NT2/D1 (cell line): Measurements from ENCODE around the gene SHE.
A peak's percentile ranks its signal among the peaks of the same experiment; 100 is the strongest.

ENCODE experiments used
- DNase-seq: peaks from one replicate; pipeline ENCODE4 v3.0.0-alpha.2; 2011; ENCODE audit warnings: low read depth, low spot score
- H3K27me3 ChIP-seq: 2 replicates; pipeline ENCODE4 v1.6.0; 2011; ENCODE audit warnings: mild to moderate bottlenecking; ENCODE audit not compliant: insufficient read length, insufficient read depth
- H3K36me3 ChIP-seq: 2 replicates; pipeline ENCODE4 v1.6.1; 2011; ENCODE audit warnings: mild to moderate bottlenecking, low read length, mixed read lengths; ENCODE audit not compliant: insufficient read depth, insufficient read length
- H3K4me1 ChIP-seq: 2 replicates; pipeline ENCODE4 v1.5.1; 2011; ENCODE audit not compliant: insufficient read depth, insufficient read length
- H3K4me3 ChIP-seq: 2 replicates; pipeline ENCODE4 v1.5.1; 2011; ENCODE audit warnings: low read depth; ENCODE audit not compliant: insufficient read length
- H3K9ac ChIP-seq: 2 replicates; pipeline ENCODE4 v1.6.0; 2011; ENCODE audit warnings: low read depth; ENCODE audit not compliant: insufficient read length
- H3K9me3 ChIP-seq: 2 replicates; pipeline ENCODE4 v1.5.1; 2011; ENCODE audit warnings: mild to moderate bottlenecking, low read length; ENCODE audit not compliant: insufficient read depth
- SUZ12 ChIP-seq: IDR thresholded peaks from 2 replicates; pipeline ENCODE4 v1.6.1; 2011; ENCODE audit not compliant: insufficient read length, insufficient read depth; ENCODE audit errors: extremely low read depth
- YY1 ChIP-seq: IDR thresholded peaks from 2 replicates; pipeline ENCODE4 v1.6.1; 2011; ENCODE audit not compliant: insufficient read length, insufficient read depth
- ZNF274 ChIP-seq: IDR thresholded peaks from 2 replicates; pipeline ENCODE4 v1.6.1; 2011; ENCODE audit warnings: mild to moderate bottlenecking, low read depth, low read length

The SHE gene

GRCh38 chr1:154502066-154502743 is at the start of gene SHE, which contains the start of gene TDRD10:
SHE (minus strand) TSS chr1:154502412; CDS start chr1:154502026, 386 bp downstream.
TDRD10 (plus strand) TSS chr1:154502219; CDS start chr1:154506904, 4,685 bp downstream.
- H3K4me3 ChIP-seq: peak within 1 kb of the TSS; percentile 38
- H3K9ac ChIP-seq: peak within 1 kb of the TSS; percentile 39
- H3K27me3 ChIP-seq: peaks cover 55% of the 10 kb centered on the region

GRCh38 chr1:154551474-154551873 is 49.3 kb upstream of the SHE start:
- no peak for DNase-seq
- H3K9ac ChIP-seq: no peak overlapping the region
- peaks cover 83% of the 10 kb centered on the region for H3K36me3 ChIP-seq

More at GRCh38 chr1:154502066-154502743, at the start of gene SHE, which contains the start of gene TDRD10:
- H3K4me1 ChIP-seq: no peaks in the 10 kb centered on the region
- no peak for DNase-seq
- H3K36me3 ChIP-seq: no peaks in the 10 kb centered on the region
- TF ChIP-seq YY1: no peak
- peak; percentile 43 for TF ChIP-seq SUZ12
- peaks cover 12% of the 10 kb centered on the region for H3K9me3 ChIP-seq

GRCh38 chr1:154550657-154551056 is 48.4 kb upstream of the SHE start:
- H3K27me3 ChIP-seq: no peaks in the 10 kb centered on the region
- H3K36me3 ChIP-seq: peaks cover 77% of the 10 kb centered on the region

More at GRCh38 chr1:154551474-154551873, 49.3 kb upstream of the SHE start:
- Histone ChIP-seq H3K4me1 (peaks cover 3% of the 10 kb centered on the region), H3K4me3 (no peak overlapping the region), H3K9me3 (no peaks in the 10 kb centered on the region), H3K27me3 (no peaks in the 10 kb centered on the region)
- TF ChIP-seq YY1: no peak
- TF ChIP-seq SUZ12: no peak
- TF ChIP-seq ZNF274: no peak

GRCh38 chr1:154550070-154550469 is 47.9 kb upstream of the SHE start:
- TF ChIP-seq YY1 (no peak), SUZ12 (no peak), ZNF274 (no peak)
- H3K4me1 ChIP-seq: peaks cover 2% of the 10 kb centered on the region
- no peak overlapping the region for H3K4me3 ChIP-seq
- no peak for DNase-seq
- H3K9me3 ChIP-seq: no peaks in the 10 kb centered on the region
- H3K9ac ChIP-seq: no peak overlapping the region
- H3K36me3 ChIP-seq: peaks cover 71% of the 10 kb centered on the region
- no peaks in the 10 kb centered on the region for H3K27me3 ChIP-seq

More at GRCh38 chr1:154550657-154551056, 48.4 kb upstream of the SHE start:
- no peak overlapping the region for H3K9ac ChIP-seq
- no peak overlapping the region for H3K4me3 ChIP-seq
- no peaks in the 10 kb centered on the region for H3K9me3 ChIP-seq
- DNase-seq: no peak
- no peak for TF ChIP-seq ZNF274
- TF ChIP-seq YY1: no peak
- TF ChIP-seq SUZ12: no peak
- peaks cover 2% of the 10 kb centered on the region for H3K4me1 ChIP-seq

DNA sequence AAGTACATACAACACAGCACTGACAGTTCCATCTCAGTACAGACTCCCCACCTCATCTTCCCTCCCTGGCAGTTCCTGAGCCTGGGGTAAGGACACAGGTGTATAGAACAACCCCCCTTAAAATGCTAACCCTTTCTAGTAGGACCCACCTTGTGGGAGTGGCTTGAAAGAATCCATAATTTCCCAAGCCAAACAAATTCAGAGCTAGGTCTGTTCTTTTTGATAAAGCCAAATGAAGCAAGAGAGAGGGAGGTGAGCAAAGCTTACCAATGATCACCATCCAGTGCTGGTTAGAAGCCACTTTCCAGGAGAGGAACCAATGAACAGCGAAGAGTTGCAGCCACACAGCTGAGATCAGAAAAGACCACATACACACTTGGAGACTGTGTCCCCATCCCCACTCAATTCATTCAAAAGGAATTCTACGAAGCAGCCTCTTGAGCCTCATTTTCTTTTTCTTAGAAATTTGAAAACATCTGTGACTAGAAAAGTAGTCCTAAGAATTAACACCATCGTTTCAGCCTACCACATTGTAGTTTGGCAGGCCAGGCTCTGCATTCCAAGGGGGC is 47.1 kb upstream of the SHE start:
- H3K4me1 ChIP-seq: peaks cover 2% of the 10 kb centered on the region
- no peak for TF ChIP-seq YY1
- no peak for TF ChIP-seq SUZ12
- TF ChIP-seq ZNF274: no peak
- no peak for DNase-seq
- H3K9ac ChIP-seq: no peak overlapping the region
- no peaks in the 10 kb centered on the region for H3K9me3 ChIP-seq
- peaks cover 63% of the 10 kb centered on the region for H3K36me3 ChIP-seq
- no peak overlapping the region for H3K4me3 ChIP-seq
- no peaks in the 10 kb centered on the region for H3K27me3 ChIP-seq

DNA sequence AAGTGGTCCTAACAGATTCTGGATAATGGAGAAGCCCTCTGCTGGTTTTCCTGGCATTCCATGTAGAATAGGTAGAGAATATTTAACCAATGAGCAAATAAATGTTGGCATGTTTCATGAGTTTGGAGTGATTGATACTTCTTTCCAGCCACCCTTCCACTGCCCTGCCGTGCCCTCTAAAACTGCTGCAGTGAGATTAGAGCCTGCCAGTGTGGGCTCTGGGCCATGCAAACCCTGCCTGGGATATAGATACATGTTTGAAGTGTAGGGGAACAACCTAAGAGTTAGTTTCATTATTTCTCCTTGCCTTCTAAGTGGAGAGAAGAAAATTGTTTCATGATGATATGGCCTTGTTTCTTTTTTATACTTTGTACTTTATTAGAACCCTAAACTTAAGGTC is 45.8 kb upstream of the SHE start:
- no peak overlapping the region for H3K9ac ChIP-seq
- peaks cover 51% of the 10 kb centered on the region for H3K36me3 ChIP-seq
- DNase-seq: no peak
- H3K27me3 ChIP-seq: no peaks in the 10 kb centered on the region
- no peak overlapping the region for H3K4me3 ChIP-seq
- peaks cover 2% of the 10 kb centered on the region for H3K4me1 ChIP-seq
- no peaks in the 10 kb centered on the region for H3K9me3 ChIP-seq
- TF ChIP-seq ZNF274 (no peak), YY1 (no peak), SUZ12 (no peak)

GRCh38 chr1:154547105-154547732 is 45.0 kb upstream of the SHE start:
- Histone ChIP-seq H3K9ac (peak overlapping the region; percentile 11), H3K36me3 (peaks cover 43% of the 10 kb centered on the region), H3K27me3 (no peaks in the 10 kb centered on the region), H3K9me3 (no peaks in the 10 kb centered on the region), H3K4me1 (peaks cover 2% of the 10 kb centered on the region), H3K4me3 (no peak overlapping the region)
- DNase-seq: no peak
- TF ChIP-seq YY1: no peak
- no peak for TF ChIP-seq ZNF274
- no peak for TF ChIP-seq SUZ12
